Measurements from ENCODE around the gene KLHL29.

KLHL29 gene

DNA sequence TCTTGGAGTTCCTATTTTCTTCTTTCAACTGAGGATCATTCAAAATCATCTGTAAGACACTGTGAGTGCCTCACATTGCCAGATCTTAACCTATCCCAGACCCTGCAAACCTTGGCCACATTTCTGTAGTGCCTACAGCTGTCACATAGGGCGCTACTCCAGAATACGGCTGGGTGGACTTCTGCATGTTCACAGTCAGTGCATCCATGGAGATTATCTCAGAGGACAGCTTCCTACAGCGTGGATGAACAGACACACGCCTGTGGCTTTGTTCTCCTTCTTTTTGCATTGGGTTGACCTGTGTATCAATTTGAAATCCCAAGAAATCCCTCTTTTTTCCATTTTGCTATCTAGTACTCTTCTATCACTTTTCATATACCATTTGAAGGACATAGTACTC lies 1.9 kb upstream of the KLHL29 start:
- no peak overlapping the region for H3K4me3 ChIP-seq (replicated peaks; ENCODE audit: insufficient read depth, low read length)
- no peak overlapping the region for H3K27ac ChIP-seq (replicated peaks)
- H3K27me3 ChIP-seq (ENCODE audit: insufficient read depth, poor library complexity, severe bottlenecking): peaks cover 48% of the 10 kb centered on the region
- TF ChIP-seq, protein P1, sequence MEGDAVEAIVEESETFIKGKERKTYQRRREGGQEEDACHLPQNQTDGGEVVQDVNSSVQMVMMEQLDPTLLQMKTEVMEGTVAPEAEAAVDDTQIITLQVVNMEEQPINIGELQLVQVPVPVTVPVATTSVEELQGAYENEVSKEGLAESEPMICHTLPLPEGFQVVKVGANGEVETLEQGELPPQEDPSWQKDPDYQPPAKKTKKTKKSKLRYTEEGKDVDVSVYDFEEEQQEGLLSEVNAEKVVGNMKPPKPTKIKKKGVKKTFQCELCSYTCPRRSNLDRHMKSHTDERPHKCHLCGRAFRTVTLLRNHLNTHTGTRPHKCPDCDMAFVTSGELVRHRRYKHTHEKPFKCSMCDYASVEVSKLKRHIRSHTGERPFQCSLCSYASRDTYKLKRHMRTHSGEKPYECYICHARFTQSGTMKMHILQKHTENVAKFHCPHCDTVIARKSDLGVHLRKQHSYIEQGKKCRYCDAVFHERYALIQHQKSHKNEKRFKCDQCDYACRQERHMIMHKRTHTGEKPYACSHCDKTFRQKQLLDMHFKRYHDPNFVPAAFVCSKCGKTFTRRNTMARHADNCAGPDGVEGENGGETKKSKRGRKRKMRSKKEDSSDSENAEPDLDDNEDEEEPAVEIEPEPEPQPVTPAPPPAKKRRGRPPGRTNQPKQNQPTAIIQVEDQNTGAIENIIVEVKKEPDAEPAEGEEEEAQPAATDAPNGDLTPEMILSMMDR (IDR thresholded peaks at IDR 0.05; ENCODE audit: insufficient read depth, low read length): no peak
- TF ChIP-seq SPI1 (IDR thresholded peaks at IDR 0.05; ENCODE audit: borderline replicate concordance, low read depth) (no peak), POLR2AphosphoS5 (IDR thresholded peaks at IDR 0.05; ENCODE audit: low read depth) (no peak), GABPA (IDR thresholded peaks at IDR 0.05; ENCODE audit: low read depth) (no peak)
- TF ChIP-seq, protein P2, sequence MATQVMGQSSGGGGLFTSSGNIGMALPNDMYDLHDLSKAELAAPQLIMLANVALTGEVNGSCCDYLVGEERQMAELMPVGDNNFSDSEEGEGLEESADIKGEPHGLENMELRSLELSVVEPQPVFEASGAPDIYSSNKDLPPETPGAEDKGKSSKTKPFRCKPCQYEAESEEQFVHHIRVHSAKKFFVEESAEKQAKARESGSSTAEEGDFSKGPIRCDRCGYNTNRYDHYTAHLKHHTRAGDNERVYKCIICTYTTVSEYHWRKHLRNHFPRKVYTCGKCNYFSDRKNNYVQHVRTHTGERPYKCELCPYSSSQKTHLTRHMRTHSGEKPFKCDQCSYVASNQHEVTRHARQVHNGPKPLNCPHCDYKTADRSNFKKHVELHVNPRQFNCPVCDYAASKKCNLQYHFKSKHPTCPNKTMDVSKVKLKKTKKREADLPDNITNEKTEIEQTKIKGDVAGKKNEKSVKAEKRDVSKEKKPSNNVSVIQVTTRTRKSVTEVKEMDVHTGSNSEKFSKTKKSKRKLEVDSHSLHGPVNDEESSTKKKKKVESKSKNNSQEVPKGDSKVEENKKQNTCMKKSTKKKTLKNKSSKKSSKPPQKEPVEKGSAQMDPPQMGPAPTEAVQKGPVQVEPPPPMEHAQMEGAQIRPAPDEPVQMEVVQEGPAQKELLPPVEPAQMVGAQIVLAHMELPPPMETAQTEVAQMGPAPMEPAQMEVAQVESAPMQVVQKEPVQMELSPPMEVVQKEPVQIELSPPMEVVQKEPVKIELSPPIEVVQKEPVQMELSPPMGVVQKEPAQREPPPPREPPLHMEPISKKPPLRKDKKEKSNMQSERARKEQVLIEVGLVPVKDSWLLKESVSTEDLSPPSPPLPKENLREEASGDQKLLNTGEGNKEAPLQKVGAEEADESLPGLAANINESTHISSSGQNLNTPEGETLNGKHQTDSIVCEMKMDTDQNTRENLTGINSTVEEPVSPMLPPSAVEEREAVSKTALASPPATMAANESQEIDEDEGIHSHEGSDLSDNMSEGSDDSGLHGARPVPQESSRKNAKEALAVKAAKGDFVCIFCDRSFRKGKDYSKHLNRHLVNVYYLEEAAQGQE (IDR thresholded peaks at IDR 0.05; ENCODE audit: insufficient replicate concordance, low read depth): no peak
- DNase-seq (ENCODE audit: low read depth in 1 of 2, low spot score in 1 of 2): no peak

DNA sequence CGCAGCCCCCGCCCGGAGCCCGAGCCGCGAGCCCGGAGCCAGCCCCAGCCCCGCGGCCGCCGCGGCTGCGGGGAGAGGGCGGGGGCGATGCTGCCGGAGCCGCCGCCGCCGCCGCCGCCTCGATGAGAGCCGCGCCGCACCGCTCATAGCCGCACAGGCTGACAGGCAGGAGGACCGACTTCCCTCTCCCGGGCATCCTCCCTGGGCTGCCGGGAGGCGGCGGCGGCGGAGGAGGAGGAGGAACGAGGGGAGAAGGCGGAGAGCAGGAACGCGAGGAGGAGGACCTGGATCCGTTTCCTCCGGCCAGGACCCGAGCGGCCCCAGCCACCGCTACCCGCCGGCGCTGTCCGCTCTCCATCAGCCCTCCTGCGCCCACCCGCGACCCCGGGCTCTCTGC lies 370 bp downstream of the KLHL29 start:
- DNase-seq (ENCODE audit: low read depth in 1 of 2, low spot score in 1 of 2): no peak
- Histone ChIP-seq H3K27me3 (ENCODE audit: insufficient read depth, poor library complexity, severe bottlenecking) (peaks cover 48% of the 10 kb centered on the region), H3K4me3 (replicated peaks; ENCODE audit: insufficient read depth, low read length) (peak overlapping the region; percentile 10; the same call in 1 of the 2 replicates), H3K27ac (replicated peaks) (no peak overlapping the region)
- no peak for TF ChIP-seq GABPA (IDR thresholded peaks at IDR 0.05; ENCODE audit: low read depth)
- no peak for TF ChIP-seq POLR2AphosphoS5 (IDR thresholded peaks at IDR 0.05; ENCODE audit: low read depth)
- TF ChIP-seq, protein P2 (IDR thresholded peaks at IDR 0.05; ENCODE audit: insufficient replicate concordance, low read depth): no peak
- TF ChIP-seq, protein P1 (IDR thresholded peaks at IDR 0.05; ENCODE audit: insufficient read depth, low read length): no peak
- no peak for TF ChIP-seq SPI1 (IDR thresholded peaks at IDR 0.05; ENCODE audit: borderline replicate concordance, low read depth)

DNA sequence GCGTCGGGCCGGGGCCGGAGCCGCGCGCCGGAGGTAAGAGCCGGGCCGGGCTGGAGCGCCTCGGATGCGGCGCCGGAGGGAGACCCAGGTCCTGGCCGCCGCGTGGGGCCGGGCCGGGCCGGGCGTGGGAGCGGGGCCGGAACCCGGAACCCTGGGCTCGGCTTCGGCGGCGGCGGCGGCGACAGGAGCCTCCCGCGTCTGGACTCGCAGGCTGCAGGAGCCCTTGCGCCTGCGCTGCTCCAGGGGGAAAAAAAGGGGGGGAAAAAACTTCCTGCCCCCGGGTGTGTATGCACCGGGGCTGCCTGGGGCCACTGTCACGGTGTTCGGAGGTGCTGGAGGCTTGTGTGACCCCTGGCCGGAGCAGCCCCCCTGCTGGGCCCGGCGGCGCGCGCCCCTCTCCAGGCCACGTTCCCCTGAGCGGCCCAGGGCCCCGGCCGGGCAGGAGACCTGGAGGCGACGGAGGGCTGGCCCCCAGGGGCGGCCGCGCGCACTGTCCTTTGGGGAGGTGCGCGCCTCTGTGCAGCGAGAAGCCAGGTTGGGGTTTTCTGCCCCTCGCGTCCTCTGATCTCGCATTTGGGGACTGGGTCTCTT lies 864 bp downstream of the KLHL29 start:
- no peak overlapping the region for H3K27ac ChIP-seq (replicated peaks)
- H3K4me3 ChIP-seq (replicated peaks; ENCODE audit: insufficient read depth, low read length): peak overlapping the region; percentile 10; the same call in 1 of the 2 replicates
- TF ChIP-seq, protein P2 (IDR thresholded peaks at IDR 0.05; ENCODE audit: insufficient replicate concordance, low read depth): no peak
- TF ChIP-seq, protein P1 (IDR thresholded peaks at IDR 0.05; ENCODE audit: insufficient read depth, low read length): no peak
- TF ChIP-seq POLR2AphosphoS5 (IDR thresholded peaks at IDR 0.05; ENCODE audit: low read depth): no peak
- TF ChIP-seq GABPA (IDR thresholded peaks at IDR 0.05; ENCODE audit: low read depth): no peak
- no peak for TF ChIP-seq SPI1 (IDR thresholded peaks at IDR 0.05; ENCODE audit: borderline replicate concordance, low read depth)
- H3K27me3 ChIP-seq (ENCODE audit: insufficient read depth, poor library complexity, severe bottlenecking): peaks cover 48% of the 10 kb centered on the region
- DNase-seq (ENCODE audit: low read depth in 1 of 2, low spot score in 1 of 2): no peak

Data from HL-60 (cell line).